A673 (cell line): ENCODE measurements around the gene MRPL39. TPM values are rescaled to one million over a fixed set of nuclear protein-coding genes. Genes with fewer than 3 reads are reported as not detected.

Source experiments
- BruUV-seq: library from RNA; stranded (reverse); fragments of 400-500 nt; replicated peaks from 2 replicates; lab custom pipeline; 2021; lab: Mats Ljungman, UMichigan
- CTCF ChIA-PET: fragments of 300-600 bp; sonication (Branson Sonifier 250); formaldehyde crosslinking; loops from one replicate; lab custom pipeline; 2022; ENCODE audit warnings: antibody characterized with exemption; lab: Charles Lee
- POLR2A ChIA-PET: fragments of 300-600 bp; sonication (Branson Sonifier 250); formaldehyde crosslinking; loops from one replicate; lab custom pipeline; 2022; ENCODE audit warnings: antibody characterized with exemption; ENCODE audit not compliant: low non-redundant PET; lab: Charles Lee
- DNase-seq: peaks from one replicate; pipeline ENCODE4 v3.0.0-alpha.2; 2015; ENCODE audit warnings: low spot score
- H3K27ac ChIP-seq: fragments of 200-600 bp; sonication (generic); 2 replicates; pipeline ENCODE4 v1.5.1; 2016; ENCODE audit warnings: mixed run types, low read depth, mild to moderate bottlenecking, mixed read lengths, antibody characterized with exemption, low read length; ENCODE audit not compliant: poor library complexity, severe bottlenecking
- H3K27me3 ChIP-seq: fragments of 200-600 bp; sonication (generic); replicated peaks from 2 replicates; pipeline ENCODE4 v1.6.1; 2017; ENCODE audit warnings: mixed run types, low read depth, mild to moderate bottlenecking, mixed read lengths, antibody characterized with exemption, low read length; ENCODE audit not compliant: insufficient read depth, poor library complexity
- H3K36me3 ChIP-seq: fragments of 200-600 bp; sonication (generic); 2 replicates; pipeline ENCODE4 v1.6.1; 2016; ENCODE audit warnings: mixed run types, mild to moderate bottlenecking, mixed read lengths, antibody characterized with exemption, low read length; ENCODE audit not compliant: insufficient read depth, poor library complexity, severe bottlenecking
- H3K4me1 ChIP-seq: fragments of 200-600 bp; sonication (generic); 2 replicates; pipeline ENCODE4 v1.6.1; 2017; ENCODE audit warnings: mixed run types, mild to moderate bottlenecking, mixed read lengths, antibody characterized with exemption, low read length; ENCODE audit not compliant: insufficient read depth, poor library complexity, severe bottlenecking
- H3K4me3 ChIP-seq: fragments of 200-600 bp; sonication (generic); 2 replicates; pipeline ENCODE4 v1.5.1; 2016; ENCODE audit warnings: low read depth, mixed run types, mild to moderate bottlenecking, mixed read lengths, low read length; ENCODE audit not compliant: poor library complexity, severe bottlenecking
- H3K9me3 ChIP-seq: fragments of 200-600 bp; sonication (generic); 2 replicates; pipeline ENCODE4 v1.6.1; 2016; ENCODE audit warnings: mixed run types, low read depth, mild to moderate bottlenecking, mixed read lengths, antibody characterized with exemption, low read length; ENCODE audit not compliant: poor library complexity, severe bottlenecking
- CTCF ChIP-seq: fragments of 300-800, 200-600 bp; sonication (generic); conservative IDR thresholded peaks from 2 replicates; pipeline ENCODE4 v1.5.1; 2017; ENCODE audit warnings: low read depth, mild to moderate bottlenecking, antibody characterized with exemption, low read length, moderate library complexity, mixed read lengths
- EZH2 ChIP-seq: fragments of 200-600 bp; sonication (generic); IDR thresholded peaks from 2 replicates; pipeline ENCODE4 v1.6.1; 2017; ENCODE audit warnings: borderline replicate concordance, low read depth, mild to moderate bottlenecking, mixed read lengths, antibody characterized with exemption, low read length; ENCODE audit not compliant: poor library complexity, severe bottlenecking
- intact Hi-C: fragments of 100-400 bp; cut with micrococcal nuclease; formaldehyde crosslinking; loops from one replicate; pipeline ENCODE4 v1.10.0; 2022; ENCODE audit not compliant: unreplicated experiment
- total RNA-seq: library from RNA; stranded (reverse); gene quantifications from 2 replicates; pipeline ENCODE4 v1.2.3, GENCODE V29; 2021

Gene MRPL39
- total RNA-seq, 1 experiment from 2014 or later: 57.1 TPM

- no peak for DNase-seq
- TF ChIP-seq EZH2 (no peak), CTCF (no peak)
- CTCF ChIA-PET: no interaction called here
- Histone ChIP-seq H3K27me3 (no peaks in the 10 kb centered on the region), H3K4me1 (no peaks in the 10 kb centered on the region), H3K27ac (no peak overlapping the region), H3K36me3 (peaks cover 25% of the 10 kb centered on the region), H3K4me3 (no peak overlapping the region), H3K9me3 (no peaks in the 10 kb centered on the region)
- intact Hi-C loops: no loop called here
- BruUV-seq: no TSS peak
- POLR2A ChIA-PET: no interaction called here
Measured at GRCh38 chr21:25586326-25586725, 21.0 kb downstream of the MRPL39 start.

GRCh38 chr21:25584833-25585676, 22.2 kb downstream of the MRPL39 start:
- no peaks in the 10 kb centered on the region for H3K4me1 ChIP-seq
- no peaks in the 10 kb centered on the region for H3K9me3 ChIP-seq
- H3K27ac ChIP-seq: no peak overlapping the region
- no peak overlapping the region for H3K4me3 ChIP-seq
- POLR2A ChIA-PET: no interaction called here
- no peaks in the 10 kb centered on the region for H3K27me3 ChIP-seq
- intact Hi-C loops: no loop called here
- no peak for DNase-seq
- CTCF ChIA-PET: no interaction called here
- BruUV-seq: no TSS peak
- no peak for TF ChIP-seq CTCF
- TF ChIP-seq EZH2: no peak
- peaks cover 21% of the 10 kb centered on the region for H3K36me3 ChIP-seq

- Histone ChIP-seq H3K36me3 (peaks cover 15% of the 10 kb centered on the region), H3K9me3 (no peaks in the 10 kb centered on the region), H3K4me1 (no peaks in the 10 kb centered on the region), H3K27me3 (no peaks in the 10 kb centered on the region), H3K4me3 (no peak overlapping the region), H3K27ac (no peak overlapping the region)
- intact Hi-C loops: no loop called here
- DNase-seq: no peak
- no TSS peak for BruUV-seq
- POLR2A ChIA-PET: no interaction called here
- no peak for TF ChIP-seq EZH2
- TF ChIP-seq CTCF: no peak
- CTCF ChIA-PET: no interaction called here
Measured at GRCh38 chr21:25583370-25584130, 23.7 kb downstream of the MRPL39 start.
